ENCODE data around the gene AURKAIP1.
A peak's percentile ranks its signal among the peaks of the same experiment; 100 is the strongest.

Gene AURKAIP1

DNA sequence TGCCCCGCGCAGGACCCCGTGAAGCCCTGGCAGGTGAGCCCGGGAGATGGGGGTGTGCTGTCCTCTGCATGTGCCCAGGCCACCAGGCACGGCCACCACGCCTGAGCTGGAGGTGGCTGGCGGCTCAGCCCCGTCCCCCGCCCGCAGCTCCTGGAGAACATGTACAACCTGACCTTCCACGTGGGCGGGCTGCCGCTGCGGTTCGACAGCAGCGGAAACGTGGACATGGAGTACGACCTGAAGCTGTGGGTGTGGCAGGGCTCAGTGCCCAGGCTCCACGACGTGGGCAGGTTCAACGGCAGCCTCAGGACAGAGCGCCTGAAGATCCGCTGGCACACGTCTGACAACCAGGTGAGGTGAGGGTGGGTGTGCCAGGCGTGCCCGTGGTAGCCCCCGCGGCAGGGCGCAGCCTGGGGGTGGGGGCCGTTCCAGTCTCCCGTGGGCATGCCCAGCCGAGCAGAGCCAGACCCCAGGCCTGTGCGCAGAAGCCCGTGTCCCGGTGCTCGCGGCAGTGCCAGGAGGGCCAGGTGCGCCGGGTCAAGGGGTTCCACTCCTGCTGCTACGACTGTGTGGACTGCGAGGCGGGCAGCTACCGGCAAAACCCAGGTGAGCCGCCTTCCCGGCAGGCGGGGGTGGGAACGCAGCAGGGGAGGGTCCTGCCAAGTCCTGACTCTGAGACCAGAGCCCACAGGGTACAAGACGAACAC lies 42.1 kb downstream of the AURKAIP1 start:
- no peak for DNase-seq (ENCODE audit: low spot score)

DNA sequence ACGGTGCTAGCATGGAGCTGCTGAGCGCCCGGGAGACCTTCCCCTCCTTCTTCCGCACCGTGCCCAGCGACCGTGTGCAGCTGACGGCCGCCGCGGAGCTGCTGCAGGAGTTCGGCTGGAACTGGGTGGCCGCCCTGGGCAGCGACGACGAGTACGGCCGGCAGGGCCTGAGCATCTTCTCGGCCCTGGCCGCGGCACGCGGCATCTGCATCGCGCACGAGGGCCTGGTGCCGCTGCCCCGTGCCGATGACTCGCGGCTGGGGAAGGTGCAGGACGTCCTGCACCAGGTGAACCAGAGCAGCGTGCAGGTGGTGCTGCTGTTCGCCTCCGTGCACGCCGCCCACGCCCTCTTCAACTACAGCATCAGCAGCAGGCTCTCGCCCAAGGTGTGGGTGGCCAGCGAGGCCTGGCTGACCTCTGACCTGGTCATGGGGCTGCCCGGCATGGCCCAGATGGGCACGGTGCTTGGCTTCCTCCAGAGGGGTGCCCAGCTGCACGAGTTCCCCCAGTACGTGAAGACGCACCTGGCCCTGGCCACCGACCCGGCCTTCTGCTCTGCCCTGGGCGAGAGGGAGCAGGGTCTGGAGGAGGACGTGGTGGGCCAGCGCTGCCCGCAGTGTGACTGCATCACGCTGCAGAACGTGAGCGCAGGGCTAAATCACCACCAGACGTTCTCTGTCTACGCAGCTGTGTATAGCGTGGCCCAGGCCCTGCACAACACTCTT lies 42.8 kb downstream of the AURKAIP1 start:
- no peak for DNase-seq (ENCODE audit: low spot score)

DNA sequence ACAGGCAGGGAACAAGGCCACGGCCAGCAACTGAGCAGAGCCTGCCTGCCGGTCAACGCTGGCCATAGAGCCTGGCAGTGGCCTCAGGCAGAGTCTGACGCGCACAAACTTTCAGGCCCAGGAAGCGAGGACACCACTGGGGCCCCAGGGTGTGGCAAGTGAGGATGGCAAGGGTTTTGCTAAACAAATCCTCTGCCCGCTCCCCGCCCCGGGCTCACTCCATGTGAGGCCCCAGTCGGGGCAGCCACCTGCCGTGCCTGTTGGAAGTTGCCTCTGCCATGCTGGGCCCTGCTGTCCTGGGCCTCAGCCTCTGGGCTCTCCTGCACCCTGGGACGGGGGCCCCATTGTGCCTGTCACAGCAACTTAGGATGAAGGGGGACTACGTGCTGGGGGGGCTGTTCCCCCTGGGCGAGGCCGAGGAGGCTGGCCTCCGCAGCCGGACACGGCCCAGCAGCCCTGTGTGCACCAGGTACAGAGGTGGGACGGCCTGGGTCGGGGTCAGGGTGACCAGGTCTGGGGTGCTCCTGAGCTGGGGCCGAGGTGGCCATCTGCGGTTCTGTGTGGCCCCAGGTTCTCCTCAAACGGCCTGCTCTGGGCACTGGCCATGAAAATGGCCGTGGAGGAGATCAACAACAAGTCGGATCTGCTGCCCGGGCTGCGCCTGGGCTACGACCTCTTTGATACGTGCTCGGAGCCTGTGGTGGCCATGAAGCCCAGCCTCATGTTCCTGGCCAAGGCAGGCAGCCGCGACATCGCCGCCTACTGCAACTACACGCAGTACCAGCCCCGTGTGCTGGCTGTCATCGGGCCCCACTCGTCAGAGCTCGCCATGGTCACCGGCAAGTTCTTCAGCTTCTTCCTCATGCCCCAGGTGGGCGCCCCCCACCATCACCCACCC lies 43.7 kb downstream of the AURKAIP1 start, which contains the start of gene TAS1R3:
Gene TAS1R3 (plus strand): TSS at position 213 of the 898 bp plus-strand sequence. CDS start 66 bp downstream, at position 279.
- peak; percentile 53 for DNase-seq (ENCODE audit: low spot score)

DNA sequence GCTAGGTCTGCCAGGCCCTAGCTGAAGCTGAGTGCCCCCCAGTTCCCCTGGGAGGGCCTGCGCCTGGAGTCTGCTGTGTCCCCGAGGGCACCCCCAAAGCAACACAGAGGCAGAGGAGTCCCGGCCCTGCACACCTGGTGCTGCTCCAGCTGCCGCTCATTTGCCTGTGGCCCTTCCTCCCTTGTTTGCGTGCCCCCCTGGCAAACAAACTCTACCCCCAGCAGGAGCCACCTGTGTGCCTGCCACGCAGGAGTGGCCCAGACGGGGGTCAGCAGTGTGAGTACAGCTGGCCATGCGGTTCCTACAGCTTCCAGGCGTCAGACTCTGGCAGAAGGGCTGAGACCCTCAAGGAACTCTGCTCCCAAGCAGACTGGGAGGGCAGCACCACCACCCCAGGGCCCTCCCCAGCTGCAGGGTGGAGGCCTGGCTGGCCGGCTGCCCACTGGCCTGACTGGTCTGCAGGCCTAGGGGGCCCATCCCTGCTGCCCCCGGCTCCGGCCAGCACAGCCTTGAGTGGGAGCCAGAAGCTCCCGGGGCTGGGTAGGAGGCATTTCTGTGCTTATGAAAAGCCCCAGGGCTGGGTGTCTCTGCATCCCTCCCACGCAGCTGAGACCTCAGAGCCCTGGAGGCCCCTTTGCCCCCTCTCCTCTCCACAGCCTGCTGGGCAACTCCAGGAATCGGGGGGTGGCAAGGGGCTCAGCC lies 44.5 kb downstream of the AURKAIP1 start:
- peak; percentile 77 for DNase-seq (ENCODE audit: low spot score)

DNA sequence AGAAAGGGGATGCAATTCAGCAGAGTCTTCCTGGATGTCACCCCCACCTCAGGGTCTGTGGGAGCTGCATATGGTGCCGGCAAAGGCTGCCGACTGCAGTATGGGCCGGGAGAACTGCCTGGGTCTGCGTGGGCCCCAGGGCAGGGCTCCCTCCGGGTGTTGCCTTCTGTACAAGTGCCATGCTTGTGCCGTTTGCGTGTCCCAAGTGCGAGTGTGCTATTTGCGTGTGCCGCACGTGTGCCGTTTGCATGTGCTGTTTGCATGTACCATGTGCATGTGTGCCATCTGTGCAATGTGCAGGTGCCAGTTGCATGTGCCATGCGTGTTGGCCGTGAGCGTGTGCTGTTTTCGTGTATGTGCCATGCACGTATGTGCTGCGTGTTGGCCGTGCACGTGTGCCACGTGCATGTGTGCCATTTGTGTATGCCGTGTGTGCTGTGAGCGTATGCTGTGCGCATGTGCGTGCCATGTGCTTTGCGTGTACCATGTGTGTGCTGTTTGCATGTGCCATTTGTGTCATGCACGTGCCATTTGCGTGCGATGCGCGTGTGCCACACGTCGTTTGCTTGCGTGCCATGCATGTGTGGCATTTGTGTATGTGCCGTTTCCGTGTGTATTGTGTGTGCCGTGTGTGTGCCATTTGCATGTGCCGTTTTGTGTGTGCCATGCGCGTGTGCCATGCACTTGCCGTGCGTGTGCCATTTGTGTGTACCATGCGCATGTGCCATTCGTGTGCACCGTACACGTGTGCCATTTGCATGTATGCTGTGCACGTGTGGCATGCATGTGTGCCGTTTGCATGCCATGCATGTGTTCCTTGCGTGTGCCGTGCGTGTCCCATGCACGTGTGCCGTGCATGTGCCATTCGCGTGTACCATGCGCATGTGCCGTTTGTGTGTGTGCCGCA lies 45.5 kb downstream of the AURKAIP1 start:
- DNase-seq (ENCODE audit: low spot score) = no peak

DNA sequence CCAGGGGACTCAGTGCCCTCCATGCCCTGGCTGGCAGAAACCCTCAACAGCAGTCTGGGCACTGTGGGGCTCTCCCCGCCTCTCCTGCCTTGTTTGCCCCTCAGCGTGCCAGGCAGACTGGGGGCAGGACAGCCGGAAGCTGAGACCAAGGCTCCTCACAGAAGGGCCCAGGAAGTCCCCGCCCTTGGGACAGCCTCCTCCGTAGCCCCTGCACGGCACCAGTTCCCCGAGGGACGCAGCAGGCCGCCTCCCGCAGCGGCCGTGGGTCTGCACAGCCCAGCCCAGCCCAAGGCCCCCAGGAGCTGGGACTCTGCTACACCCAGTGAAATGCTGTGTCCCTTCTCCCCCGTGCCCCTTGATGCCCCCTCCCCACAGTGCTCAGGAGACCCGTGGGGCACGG lies 46.8 kb downstream of the AURKAIP1 start:
- DNase-seq (ENCODE audit: low spot score) = no peak

DNA sequence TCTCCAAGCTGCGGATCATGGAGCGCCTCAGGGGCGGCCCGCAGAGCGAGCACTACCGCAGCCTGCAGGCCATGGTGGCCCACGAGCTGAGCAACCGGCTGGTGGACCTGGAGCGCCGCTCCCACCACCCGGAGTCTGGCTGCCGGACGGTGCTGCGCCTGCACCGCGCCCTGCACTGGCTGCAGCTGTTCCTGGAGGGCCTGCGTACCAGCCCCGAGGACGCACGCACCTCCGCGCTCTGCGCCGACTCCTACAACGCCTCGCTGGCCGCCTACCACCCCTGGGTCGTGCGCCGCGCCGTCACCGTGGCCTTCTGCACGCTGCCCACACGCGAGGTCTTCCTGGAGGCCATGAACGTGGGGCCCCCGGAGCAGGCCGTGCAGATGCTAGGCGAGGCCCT lies 47.7 kb downstream of the AURKAIP1 start:
- DNase-seq (ENCODE audit: low spot score) = no peak

DNA sequence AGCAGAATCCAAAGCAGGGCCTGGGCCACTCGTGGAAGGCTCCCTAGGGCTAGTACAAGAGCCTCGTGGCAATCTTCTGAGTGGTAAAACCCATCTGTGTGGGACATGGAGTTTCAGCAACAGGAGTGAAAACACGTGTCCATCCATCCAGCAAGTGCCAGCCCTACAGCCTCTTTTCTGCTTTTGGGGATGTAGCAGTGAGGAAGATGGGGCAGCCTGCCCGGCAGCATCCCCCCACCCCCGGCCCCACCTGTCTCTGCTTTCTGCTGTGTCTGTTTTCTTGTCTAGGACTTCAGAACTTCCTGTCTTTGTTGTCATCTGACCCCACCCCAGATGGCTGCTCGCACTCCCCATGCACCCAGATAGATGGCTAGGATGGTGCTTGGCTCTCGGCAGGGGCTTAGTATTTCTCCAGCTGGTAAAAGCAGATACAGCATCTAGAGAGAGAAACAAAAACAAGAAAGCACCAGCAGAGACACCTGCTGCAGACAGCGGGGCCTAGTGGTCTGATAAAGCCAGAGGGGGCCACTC lies 48.9 kb downstream of the AURKAIP1 start:
- DNase-seq (ENCODE audit: low spot score) = no peak

DNA sequence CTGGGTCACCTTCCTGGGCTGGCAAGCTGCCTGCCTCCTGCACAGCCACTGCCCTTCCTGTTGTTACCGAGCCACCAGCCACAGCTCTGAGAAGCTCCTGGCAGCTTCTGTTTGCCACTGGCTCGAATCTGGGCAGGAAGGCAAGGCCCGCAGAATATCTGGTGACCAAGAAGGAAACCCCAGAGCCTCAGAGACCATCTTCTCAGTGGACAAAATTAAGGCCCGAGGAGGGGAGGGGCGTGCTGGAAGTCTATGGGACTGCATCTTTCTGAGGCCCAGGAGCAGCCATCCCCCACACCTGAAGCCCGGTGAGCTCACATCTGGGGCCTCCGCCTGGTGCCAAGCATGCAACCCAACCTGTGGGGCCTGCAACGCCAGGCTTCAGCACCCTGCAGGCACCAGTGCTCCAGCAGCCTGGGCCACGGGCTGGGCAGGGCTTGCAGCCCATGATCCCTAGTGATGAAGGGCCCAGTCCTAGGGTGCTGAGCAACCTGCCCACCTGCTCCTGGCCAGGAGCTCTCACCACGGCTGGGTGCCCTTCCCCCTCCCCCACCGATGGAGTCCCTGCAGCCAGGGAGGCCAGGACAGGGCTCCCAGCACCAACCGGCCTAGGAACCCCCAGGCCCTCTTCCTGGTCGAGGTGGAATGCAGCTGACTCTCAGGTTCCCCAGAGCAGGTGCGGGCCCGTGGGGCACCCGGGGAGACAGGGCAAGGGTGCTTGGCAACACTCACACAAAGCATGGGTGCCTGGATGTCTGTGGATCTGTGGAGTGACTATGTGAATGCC lies 49.5 kb downstream of the AURKAIP1 start:
- no peak for DNase-seq (ENCODE audit: low spot score)

DNA sequence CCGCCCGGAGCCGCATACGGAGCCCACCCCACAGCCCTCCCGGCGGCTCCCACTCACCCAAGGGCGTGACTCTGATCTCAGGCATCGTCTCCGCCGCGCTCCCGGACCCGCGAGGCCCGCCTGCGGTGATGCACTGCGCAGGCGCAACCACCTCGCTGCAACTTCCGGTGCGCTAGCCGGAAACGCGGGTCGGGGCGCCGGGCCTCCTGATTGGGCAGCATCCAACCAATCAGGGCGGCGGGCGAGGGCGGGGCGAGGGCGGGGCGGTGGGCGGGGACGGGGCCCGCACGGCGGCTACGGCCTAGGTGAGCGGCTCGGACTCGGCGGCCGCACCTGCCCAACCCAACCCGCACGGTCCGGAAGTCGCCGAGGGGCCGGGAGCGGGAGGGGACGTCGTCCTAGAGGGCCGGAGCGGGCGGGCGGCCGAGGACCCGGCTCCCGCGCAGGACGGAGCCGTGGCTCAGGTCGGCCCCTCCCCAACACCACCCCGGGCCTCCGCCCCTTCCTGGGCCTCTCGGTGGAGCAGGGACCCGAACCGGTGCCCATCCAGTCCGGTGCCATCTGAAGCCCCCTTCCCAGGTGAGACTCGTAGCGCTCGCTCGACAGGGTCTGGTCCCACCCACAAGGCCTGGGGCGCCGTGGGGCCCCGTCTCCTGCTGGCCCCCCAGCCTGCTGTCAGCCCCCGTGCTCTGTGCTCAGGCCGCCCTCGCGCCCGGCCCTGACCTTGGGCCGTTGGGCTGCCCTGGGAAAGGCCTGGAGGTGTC lies 50.3 kb downstream of the AURKAIP1 start, which contains the start of the genes CPTP and INTS11:
Gene CPTP (plus strand): TSS at position 279 of the 764 bp plus-strand sequence. CDS start 2,109 bp downstream, outside the sequence.
Gene INTS11 (minus strand): TSS at position 137 of the 764 bp plus-strand sequence. CDS start 52 bp downstream, at position 85.
- peak; percentile 96 for DNase-seq (ENCODE audit: low spot score)

DNA sequence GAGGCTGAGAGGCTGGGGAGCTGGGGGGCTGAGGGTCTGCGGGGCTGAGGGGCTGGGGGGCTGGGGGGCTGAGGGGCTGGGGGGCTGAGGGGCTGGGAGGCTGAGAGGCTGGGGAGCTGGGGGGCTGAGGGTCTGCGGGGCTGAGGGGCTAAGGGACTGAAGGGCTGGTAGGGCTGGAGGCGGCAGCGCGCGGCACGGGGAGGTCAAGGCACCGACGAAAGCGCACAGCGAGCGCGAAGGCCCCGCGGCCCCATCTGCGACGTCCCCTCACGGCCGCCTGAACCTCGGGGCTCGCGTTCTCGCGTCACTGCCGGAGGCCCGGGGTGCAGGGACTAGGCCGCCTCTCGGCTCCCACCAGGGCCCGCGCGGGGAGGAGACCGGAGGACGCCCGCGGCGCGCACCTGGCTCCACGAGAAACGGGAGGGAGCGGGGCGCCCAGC lies 50.9 kb downstream of the AURKAIP1 start:
- no peak for DNase-seq (ENCODE audit: low spot score)

All from germinal center (tissue), 1 donor.